ENCODE data around the gene CLDN14.

DNA sequence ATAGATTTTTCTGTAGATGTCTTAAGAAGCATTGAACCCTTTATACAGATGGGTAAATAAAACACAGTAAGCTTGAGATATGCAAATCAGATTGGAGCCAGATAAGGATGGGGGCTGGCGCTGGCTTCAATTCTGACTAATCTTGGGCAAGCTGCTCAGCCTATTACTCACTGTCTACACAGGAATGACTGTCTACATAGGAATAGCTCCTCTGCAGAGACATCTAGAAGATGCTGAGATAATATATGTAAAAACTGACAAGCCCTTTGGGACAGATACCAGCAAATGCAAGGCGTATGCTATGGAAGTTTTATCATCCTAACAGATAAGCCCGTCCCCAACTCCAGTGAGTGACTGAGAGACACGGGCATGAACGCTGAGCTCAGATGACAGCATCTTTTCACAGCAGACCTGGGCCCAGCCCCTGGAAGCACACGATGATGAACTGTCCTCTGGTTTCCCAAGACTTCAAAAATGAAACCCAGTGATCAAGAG, 1.7 kb downstream of the CLDN14 start:
- TF ChIP-seq, protein P1, sequence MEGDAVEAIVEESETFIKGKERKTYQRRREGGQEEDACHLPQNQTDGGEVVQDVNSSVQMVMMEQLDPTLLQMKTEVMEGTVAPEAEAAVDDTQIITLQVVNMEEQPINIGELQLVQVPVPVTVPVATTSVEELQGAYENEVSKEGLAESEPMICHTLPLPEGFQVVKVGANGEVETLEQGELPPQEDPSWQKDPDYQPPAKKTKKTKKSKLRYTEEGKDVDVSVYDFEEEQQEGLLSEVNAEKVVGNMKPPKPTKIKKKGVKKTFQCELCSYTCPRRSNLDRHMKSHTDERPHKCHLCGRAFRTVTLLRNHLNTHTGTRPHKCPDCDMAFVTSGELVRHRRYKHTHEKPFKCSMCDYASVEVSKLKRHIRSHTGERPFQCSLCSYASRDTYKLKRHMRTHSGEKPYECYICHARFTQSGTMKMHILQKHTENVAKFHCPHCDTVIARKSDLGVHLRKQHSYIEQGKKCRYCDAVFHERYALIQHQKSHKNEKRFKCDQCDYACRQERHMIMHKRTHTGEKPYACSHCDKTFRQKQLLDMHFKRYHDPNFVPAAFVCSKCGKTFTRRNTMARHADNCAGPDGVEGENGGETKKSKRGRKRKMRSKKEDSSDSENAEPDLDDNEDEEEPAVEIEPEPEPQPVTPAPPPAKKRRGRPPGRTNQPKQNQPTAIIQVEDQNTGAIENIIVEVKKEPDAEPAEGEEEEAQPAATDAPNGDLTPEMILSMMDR (IDR thresholded peaks at IDR 0.05; ENCODE audit: insufficient read depth, low read depth, low read length): no peak
- no peak for TF ChIP-seq EZH2 (IDR thresholded peaks at IDR 0.05; ENCODE audit: insufficient read depth, low read length)

Data from astrocyte (in vitro differentiated cells and primary cell).